Type B pancreatic cell (in vitro differentiated cells): ENCODE data around the gene LHFPL2. TPM values are rescaled to one million over a fixed set of nuclear protein-coding genes. Genes with fewer than 3 reads are reported as not detected.

ENCODE experiments used
- DNase-seq: peaks from one replicate; pipeline ENCODE4 v3.0.0; 2021; ENCODE audit warnings: mixed read lengths; ENCODE audit not compliant: unreplicated experiment; ENCODE audit errors: extremely low spot score
- H3K27ac Mint-ChIP-seq: 2 replicates; pipeline ENCODE4 v1.8.0; 2021; ENCODE audit warnings: mild to moderate bottlenecking, mixed read lengths
- H3K27me3 Mint-ChIP-seq: 2 replicates; pipeline ENCODE4 v1.8.0; 2021; ENCODE audit warnings: mixed read lengths
- H3K36me3 Mint-ChIP-seq: 2 replicates; pipeline ENCODE4 v1.8.0; 2021; ENCODE audit warnings: mixed read lengths
- H3K4me1 Mint-ChIP-seq: one replicate; pipeline ENCODE4 v1.8.0; 2021; ENCODE audit warnings: mixed read lengths; ENCODE audit not compliant: unreplicated experiment
- H3K4me3 Mint-ChIP-seq: 2 replicates; pipeline ENCODE4 v1.8.0; 2021; ENCODE audit warnings: mild to moderate bottlenecking, mixed read lengths
- H3K9me3 Mint-ChIP-seq: 2 replicates; pipeline ENCODE4 v1.8.0; 2021; ENCODE audit warnings: mixed read lengths
- total RNA-seq: library from RNA; stranded (reverse); gene quantifications from 2 replicates; pipeline ENCODE4 v1.2.1, GENCODE V29; 2021; ENCODE audit warnings: low replicate concordance
- TF ChIP-seq, protein P1 (sequence below): fragments of 200-600 bp; sonication (generic); conservative IDR thresholded peaks from 2 replicates; pipeline ENCODE4 v1.5.0; 2021; ENCODE audit warnings: antibody characterized with exemption, mild to moderate bottlenecking

LHFPL2 gene
- total RNA-seq, 1 donor from 2014 or later: 35.3 TPM

DNA sequence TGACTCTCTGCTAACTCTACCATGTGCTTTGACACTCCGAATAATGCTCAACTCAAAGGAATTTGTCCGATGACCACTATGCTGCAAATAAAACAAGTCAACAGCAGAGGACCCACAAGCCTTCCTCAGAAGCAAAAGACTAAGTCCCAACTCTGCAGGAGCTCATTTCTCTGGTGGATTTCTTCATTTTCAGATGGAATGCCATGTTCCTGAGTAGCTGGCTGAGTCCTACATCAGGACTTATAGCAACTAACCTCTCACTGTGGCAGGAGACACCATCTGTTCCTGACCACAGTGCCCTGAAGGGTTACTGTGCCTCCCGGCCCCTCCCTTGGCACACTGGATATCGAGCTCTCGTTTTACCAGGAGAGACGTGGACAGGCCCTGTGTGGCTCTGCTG is 20.8 kb downstream of the LHFPL2 start:
- DNase-seq: peak; percentile 22
- H3K27ac Mint-ChIP-seq: peak overlapping the region; percentile 40
- peaks cover 62% of the 10 kb centered on the region for H3K4me1 Mint-ChIP-seq
- H3K36me3 Mint-ChIP-seq: peaks cover 40% of the 10 kb centered on the region
- peaks cover 4% of the 10 kb centered on the region for H3K27me3 Mint-ChIP-seq
- TF ChIP-seq, protein P1, sequence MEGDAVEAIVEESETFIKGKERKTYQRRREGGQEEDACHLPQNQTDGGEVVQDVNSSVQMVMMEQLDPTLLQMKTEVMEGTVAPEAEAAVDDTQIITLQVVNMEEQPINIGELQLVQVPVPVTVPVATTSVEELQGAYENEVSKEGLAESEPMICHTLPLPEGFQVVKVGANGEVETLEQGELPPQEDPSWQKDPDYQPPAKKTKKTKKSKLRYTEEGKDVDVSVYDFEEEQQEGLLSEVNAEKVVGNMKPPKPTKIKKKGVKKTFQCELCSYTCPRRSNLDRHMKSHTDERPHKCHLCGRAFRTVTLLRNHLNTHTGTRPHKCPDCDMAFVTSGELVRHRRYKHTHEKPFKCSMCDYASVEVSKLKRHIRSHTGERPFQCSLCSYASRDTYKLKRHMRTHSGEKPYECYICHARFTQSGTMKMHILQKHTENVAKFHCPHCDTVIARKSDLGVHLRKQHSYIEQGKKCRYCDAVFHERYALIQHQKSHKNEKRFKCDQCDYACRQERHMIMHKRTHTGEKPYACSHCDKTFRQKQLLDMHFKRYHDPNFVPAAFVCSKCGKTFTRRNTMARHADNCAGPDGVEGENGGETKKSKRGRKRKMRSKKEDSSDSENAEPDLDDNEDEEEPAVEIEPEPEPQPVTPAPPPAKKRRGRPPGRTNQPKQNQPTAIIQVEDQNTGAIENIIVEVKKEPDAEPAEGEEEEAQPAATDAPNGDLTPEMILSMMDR: no peak
- peak overlapping the region; percentile 9 for H3K4me3 Mint-ChIP-seq
- no peaks in the 10 kb centered on the region for H3K9me3 Mint-ChIP-seq

DNA sequence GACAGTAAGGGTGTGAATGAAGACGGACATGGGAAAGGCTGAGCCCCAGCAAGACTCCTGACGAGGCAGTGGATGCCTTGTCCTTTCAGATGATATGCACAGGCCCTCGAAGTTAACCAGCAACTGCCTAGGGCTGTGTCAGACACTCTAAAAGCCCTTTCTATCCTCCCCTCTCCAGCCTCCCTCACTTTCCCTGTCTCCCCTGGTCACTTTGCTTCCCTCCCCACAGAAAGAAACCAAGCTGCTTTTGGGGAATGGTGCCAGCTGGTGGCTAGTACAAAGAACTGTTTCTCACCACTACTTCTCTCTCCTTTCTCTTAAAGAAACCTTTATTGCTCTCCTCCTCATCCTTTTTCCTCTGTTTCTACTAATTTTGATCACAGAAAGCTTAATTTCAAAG is 21.4 kb downstream of the LHFPL2 start:
- Mint-ChIP-seq H3K4me3 (peak overlapping the region; percentile 9), H3K9me3 (no peaks in the 10 kb centered on the region), H3K27me3 (peaks cover 4% of the 10 kb centered on the region), H3K36me3 (peaks cover 34% of the 10 kb centered on the region), H3K27ac (no peak overlapping the region), H3K4me1 (peaks cover 67% of the 10 kb centered on the region)
- TF ChIP-seq, protein P1: peak; percentile 47
- DNase-seq: peak; percentile 7

DNA sequence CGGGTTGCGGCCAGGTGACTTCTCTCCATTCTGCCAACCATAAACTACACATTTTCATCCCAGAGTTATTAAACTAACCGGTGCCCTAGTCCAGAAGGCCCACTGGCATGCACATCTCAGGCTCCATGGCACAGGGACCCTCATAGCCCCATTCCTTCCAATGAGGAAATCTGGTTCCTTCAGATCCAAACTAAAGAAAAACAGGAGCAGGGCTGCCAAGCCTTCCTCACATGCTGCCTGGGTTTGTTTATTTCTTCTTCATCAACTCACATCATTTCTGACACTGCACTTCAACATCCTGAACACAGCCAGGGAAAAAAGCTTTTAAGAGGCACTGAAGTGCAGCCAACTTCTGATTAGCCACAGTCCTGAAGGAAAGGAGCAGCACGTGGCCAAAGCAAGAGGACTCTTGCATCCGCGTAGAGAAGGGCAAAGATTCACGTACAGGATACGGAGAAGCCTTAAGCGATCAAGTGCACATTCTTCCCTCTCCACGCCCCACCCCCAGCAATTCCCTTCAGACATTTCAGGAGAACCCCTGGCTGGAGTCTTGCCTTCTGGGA is 22.5 kb downstream of the LHFPL2 start:
- Mint-ChIP-seq H3K9me3 (peaks cover 2% of the 10 kb centered on the region), H3K4me1 (peaks cover 78% of the 10 kb centered on the region), H3K36me3 (peaks cover 33% of the 10 kb centered on the region), H3K4me3 (no peak overlapping the region), H3K27me3 (peaks cover 4% of the 10 kb centered on the region), H3K27ac (no peak overlapping the region)
- no peak for DNase-seq
- TF ChIP-seq, protein P1: no peak

DNA sequence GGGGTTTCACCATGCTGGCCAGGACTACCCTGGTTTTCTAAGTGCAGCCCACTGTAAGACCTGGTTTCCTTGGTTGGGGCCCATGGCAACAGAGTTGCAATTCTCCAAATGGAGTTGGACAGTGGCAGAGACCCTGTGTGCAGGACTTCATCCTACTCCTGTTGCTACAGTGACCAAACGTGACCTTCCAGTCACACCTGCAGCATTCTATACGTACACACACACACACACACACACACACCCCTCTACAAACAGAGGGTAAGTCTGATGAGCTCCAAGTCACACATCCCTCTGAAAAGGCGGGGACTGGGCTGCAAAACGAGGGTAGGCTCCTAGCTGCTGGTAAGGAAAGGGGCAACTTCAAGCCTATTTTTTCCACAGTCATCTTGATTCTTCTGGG is 23.6 kb downstream of the LHFPL2 start:
- Mint-ChIP-seq H3K4me3 (no peak overlapping the region), H3K36me3 (peaks cover 32% of the 10 kb centered on the region), H3K9me3 (peaks cover 4% of the 10 kb centered on the region), H3K27ac (no peak overlapping the region), H3K4me1 (peaks cover 75% of the 10 kb centered on the region), H3K27me3 (peaks cover 4% of the 10 kb centered on the region)
- DNase-seq: no peak
- TF ChIP-seq, protein P1: no peak

DNA sequence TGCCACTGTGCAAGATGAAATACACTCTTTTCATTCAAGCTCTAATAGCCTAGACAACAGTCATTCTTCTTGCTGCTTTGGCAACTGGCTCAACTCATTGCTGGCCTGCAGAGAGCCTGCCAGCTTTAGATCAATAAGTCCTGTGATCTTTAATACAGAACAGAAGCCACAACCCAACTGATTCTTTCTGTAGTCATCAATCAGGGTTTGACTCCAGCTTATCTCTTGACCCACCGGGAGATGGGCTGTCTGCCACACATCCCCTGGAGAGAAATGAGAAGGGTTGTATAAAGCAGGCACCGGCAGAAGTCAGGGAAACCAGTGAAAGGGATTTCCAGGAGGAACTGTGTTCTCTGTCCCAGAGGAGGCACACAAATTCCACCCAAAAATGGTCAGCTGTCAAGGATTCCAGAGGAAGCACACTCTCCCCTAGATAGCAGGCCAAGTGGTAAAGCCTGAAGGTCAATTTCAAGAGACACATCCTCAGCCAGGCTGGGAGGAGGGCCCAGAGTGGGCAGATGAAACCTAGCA is 24.5 kb downstream of the LHFPL2 start:
- TF ChIP-seq, protein P1: no peak
- Mint-ChIP-seq H3K4me3 (peak overlapping the region; percentile 24), H3K9me3 (peaks cover 4% of the 10 kb centered on the region), H3K27ac (peak overlapping the region; percentile 46), H3K4me1 (peaks cover 68% of the 10 kb centered on the region), H3K36me3 (peaks cover 32% of the 10 kb centered on the region), H3K27me3 (peaks cover 4% of the 10 kb centered on the region)
- DNase-seq: peak; percentile 36
